Activated gamma-delta T cell (primary cell): ENCODE data around the gene CELSR1.

ENCODE experiments used
- DNase-seq: peaks from one replicate; lab custom pipeline; 2025; lab: John Stamatoyannopoulos, UW

The CELSR1 gene

GRCh38 chr22:46442217-46442853, 95.1 kb downstream of the CELSR1 start:
- no peak for DNase-seq

DNA sequence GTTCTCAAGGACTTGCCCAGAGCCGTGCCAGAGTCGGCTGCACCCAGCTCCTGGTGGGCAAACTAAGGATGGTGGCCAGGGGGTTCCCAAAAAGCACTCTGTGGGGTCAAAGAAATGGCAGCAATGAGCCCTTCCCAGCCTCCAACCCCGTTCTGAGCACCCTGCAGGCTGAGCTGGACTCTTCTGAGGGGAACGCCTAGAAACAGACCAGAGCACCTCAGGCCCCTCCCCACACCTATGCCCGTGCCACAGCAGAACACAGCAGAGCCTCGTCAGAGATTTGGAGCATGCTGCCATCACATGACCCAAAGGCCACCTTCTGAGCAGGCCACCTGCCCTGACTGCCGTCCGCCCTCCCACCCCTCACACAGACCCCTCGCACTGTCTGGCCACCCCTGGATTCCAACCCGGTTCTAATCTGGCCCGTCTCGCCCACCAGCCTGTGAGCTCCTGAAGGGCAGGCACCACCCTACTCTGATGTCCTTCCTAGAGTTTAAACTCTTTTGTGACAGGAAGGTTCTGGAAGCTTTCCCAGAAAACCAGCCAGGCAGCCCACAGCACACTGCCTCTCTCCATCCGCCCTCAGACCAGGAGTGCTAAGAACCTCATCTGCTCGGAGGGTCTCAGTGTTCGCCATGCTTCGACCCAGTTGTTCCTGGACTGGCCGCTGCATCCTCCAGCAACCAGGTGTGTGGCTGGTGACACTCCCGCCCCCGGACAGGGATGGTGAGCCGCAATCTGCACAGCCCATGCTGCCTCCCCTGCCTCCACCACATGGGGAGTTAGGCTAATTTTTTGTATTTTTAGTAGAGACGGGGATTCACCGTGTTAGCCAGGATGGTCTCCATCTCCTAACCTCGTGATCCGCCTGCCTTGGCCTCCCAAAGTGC, 97.6 kb downstream of the CELSR1 start:
- no peak for DNase-seq

GRCh38 chr22:46439111-46439510, 98.3 kb downstream of the CELSR1 start:
- DNase-seq = no peak

DNA sequence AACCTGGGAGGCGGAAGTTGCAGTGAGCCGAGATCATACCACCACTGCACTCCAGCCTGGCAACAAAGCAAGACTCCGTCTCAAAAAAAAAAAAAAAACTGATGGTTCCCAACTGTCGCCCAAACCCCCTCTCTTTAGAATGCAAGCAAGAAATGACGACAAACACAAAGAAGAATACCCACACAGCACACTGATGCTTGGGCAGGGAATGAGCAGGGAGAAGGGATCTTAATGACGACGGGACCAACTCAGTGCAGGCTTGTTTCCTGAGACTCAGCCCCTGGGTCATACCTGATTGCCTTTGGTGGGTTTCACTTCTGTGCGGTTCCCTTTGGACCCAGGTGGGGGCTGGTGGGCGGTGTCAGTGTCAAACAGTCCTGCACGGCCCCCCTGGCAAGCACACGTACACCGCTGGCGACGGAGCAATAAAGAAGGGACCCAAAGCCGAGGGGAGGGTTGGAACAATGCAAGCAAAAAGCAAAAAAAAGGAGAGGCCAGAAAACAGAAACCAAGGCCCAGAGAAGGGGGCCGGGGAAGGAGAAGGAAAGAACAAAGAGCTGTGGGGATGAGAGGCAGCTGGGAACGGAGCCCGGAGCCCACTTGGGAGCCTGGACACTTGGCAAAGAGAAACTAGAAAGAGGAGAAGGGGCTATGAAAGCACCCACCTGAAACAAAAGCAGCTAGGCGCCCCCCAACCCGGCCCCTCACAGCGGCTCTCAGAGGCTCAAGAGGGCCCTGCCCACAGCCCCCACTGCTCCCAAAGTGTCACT, 99.6 kb downstream of the CELSR1 start:
- no peak for DNase-seq

DNA sequence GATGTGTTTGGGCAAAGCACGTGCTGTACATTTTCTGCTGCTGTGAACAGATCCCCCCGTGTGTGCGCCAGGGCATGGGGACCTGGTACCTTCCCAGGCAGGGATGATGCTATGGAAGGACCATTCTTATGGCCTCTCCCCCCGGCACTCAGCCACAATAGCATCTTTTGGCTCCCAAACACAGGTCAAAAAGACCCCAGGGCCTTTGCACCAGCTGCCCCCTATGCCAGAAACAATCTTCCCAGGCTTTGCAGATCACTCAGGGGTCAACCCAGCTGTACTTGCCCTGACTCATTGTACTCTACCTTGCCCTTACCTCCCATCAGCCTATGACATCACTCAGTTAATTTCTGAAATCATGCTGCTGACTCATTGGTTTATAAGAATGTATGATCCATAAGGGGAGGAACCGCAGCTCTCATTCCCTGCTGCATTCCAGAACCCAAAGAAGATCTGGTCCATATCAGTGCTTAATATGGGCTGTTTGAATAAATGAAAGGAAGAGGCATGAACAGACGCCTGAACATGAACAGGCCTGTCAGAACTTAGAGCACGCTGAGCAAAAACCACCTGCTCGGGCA, 100.7 kb downstream of the CELSR1 start:
- DNase-seq = no peak

GRCh38 chr22:46433318-46433717, 104.1 kb downstream of the CELSR1 start:
- no peak for DNase-seq

DNA sequence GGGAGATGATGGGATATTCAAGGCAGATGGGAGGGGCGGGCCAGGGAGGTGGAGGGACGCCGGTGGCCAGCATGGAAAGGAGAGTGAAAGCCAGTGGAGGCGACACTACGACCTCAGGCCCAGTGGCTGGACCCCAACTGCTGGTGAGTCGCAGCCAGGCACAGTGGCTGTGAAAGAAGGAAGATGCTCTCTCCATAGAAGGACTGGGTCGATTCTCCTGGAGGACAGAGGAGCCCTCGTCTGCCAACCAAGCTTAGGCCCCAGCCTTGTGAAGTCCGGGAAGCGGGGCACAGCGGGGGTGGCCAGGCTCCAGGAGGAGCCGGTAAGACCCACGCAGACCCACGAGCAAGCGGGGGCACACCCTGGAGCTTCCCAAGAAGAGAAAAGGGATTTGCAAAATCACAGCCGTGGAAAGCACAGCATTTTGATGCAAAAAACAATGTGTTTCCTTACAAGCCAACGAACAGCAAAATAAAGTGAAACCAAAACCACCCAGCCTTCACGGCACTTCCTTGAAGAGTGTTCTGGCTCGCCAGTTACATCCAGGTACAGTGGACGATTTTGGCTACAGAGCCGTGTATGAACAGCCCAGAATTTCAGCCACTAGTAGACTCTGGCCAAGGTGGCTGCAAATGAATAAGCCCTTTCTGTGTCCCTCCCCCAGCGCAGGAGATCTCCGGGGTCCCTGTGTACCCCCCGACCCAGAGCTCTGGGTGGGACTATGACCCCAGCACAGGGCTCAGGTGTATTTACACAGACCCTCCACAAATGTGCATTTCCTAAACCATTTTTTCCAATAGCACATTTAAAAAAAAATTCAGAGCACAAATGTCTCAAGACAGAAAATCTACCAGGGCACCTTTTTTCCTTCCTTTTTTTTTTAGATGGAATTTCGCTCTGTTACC, 105.0 kb downstream of the CELSR1 start:
- DNase-seq = no peak

GRCh38 chr22:46430961-46431838, 106.2 kb downstream of the CELSR1 start:
- no peak for DNase-seq

GRCh38 chr22:46429325-46429853, 108.0 kb downstream of the CELSR1 start:
- no peak for DNase-seq

DNA sequence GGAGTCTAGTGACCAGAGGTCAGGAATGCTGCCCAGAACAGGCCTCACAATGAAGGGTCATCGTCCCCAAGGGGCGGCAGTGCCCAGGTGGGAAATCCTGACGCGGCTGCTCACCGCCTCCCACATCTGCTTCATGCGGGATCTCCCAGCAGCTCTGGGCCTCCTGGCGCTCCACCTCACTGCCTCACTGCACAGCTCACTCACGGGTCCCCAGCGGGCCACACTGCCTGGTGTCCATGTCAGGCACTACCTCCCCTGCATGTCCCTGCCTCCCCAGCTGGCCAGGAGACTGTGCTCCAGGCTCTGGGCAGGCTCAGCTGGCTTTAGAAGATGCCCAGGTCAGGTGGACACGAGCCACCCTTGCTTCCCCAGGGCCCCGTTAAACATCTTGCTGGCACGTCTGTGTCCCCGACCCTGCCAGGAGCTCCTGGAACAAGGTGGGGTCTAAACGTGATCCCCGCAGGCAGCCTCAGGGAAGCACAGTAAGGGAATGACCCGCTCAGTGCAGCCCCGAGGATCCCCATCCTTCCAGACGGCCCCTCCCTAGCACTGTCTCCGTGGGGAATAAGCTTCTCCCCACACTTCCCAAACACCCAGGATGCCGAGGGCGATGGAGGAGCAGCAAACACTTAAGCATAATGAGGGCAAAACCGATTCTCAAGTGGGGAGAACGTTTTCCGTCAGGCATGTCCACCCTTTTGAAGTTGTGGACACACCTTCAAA, 108.7 kb downstream of the CELSR1 start:
- no peak for DNase-seq

- no peak for DNase-seq
Measured at GRCh38 chr22:46428171-46428570, 109.2 kb downstream of the CELSR1 start.

- DNase-seq = no peak
Measured at GRCh38 chr22:46425016-46425415, 112.4 kb downstream of the CELSR1 start.

- DNase-seq = no peak
Measured at GRCh38 chr22:46424496-46424895, 112.9 kb downstream of the CELSR1 start.

GRCh38 chr22:46422896-46423295, 114.5 kb downstream of the CELSR1 start:
- DNase-seq = no peak

GRCh38 chr22:46421267-46421666, 116.2 kb downstream of the CELSR1 start:
- DNase-seq = peak; percentile 28

DNA sequence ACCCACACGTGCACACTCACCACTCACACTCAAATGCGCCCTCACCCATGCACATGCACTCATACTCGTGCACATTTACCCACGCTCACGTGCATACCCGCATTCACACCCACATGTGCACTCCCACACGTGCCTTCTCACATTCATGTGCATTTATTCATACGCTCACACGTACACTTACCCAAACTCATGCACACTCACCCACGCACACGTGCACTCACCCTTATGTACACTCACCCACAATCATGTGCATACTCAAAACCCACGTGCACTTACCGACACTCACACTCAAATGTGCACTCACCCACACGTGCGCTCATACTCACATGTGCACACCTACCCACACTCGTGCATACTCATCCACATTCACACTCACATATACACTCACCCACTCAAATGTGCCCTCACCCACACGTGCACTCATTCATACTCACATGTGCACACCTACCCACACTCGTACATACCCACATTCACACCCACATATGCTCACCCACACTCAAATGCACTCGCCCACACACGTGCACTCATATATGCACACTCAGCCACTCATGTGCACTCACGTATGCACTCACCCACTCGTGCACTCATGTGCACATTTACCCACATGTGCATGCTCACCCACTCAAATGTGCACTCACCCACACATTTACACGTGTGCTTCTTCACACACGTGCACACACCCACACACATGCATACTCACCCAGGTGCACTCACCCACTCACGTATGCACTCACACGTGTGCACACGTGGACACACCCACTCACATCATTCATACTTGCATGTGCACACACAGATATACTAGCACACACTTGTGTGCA, 117.5 kb downstream of the CELSR1 start:
- no peak for DNase-seq

DNA sequence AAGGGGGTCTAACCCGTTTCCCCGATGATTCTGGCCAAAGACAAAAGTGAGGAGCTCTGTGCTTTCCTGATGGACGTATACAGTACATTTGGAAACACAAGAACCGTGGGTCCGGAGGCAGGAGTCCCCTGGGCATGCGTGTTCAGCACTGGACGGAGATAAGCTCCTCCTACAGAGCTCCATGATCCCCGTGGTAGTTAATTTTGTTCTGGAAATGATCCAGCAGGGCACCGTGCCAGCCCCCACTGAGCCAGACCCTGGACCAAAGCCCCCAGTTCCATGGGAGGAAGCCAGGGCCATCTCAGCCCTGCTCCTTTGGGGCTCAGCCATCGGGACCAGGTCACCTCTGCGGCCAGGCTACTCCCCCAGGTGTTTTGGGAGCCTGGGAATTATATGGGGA, 118.6 kb downstream of the CELSR1 start:
- no peak for DNase-seq

DNA sequence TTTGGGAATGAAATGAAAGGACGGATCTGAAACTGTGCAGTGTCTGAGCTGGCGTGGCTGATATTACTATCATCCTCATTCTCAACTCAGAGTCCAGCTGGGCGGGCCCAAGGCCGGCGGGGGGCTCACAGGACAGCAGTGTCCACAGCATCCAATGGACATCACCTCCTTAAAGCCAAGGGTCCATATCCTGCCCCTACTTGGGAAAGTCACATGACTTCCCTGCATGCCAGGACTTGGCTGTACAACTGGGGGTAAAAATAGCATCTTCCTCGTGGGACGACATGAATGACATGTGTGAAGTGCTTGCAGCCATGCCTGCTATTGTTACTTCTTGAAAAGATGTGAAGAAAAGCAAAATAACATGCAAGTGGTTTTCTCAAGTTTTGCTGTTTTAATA, 119.7 kb downstream of the CELSR1 start:
- no peak for DNase-seq
